CD4-positive, alpha-beta T cell treated with Interleukin-12 subunit alpha and Interleukin-12 subunit beta, for 1 hour (primary cell): ENCODE results near the gene GYS1.
A peak's percentile ranks its signal among the peaks of the same experiment; 100 is the strongest.
"Not testable (repeated sequence)": the region's sequence is repeated elsewhere in the genome, so short reads cannot be mapped to it uniquely, and the experiment has no call there.

Experiments used
- DNase-seq: peaks from one replicate; pipeline ENCODE4 v3.0.0-alpha.2; 2020

GYS1 gene

DNA sequence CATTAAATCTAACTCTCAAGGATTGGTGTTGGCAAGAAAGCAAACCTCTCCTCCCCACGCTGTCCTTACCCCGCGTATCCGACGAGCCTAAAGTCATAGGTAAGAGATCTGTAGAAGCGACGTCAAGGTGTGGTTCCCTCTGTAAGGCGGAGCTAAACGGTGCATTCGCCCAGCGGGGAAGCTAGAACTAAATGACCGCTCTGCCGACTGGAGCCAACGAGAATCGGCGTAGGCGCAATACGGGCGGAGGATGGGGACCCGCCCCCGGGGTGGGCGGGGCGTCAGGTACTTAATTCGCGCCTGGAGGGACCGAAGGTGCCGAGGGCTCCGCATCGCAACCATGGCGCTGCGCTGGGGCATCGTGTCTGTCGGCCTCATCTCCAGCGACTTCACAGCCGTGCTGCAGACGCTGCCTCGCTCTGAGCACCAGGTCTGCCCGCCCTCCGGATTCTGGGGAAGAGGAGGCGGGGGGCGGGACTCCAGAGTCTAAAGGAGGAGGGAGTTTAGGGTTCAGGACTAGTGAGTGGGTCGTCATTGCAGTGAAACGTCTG, 59.7 kb downstream of the GYS1 start, which contains the start of gene DHDH:
Gene DHDH, plus strand, starts transcription at position 318 of the 551 bp plus-strand sequence. Its CDS starts 23 bp downstream, at position 341.
- peak; percentile 93 for DNase-seq

GRCh38 chr19:48928164-48929025, 64.7 kb downstream of the GYS1 start:
- DNase-seq: no peak

GRCh38 chr19:48927692-48928091, 65.4 kb downstream of the GYS1 start:
- DNase-seq: not testable (repeated sequence)

DNA sequence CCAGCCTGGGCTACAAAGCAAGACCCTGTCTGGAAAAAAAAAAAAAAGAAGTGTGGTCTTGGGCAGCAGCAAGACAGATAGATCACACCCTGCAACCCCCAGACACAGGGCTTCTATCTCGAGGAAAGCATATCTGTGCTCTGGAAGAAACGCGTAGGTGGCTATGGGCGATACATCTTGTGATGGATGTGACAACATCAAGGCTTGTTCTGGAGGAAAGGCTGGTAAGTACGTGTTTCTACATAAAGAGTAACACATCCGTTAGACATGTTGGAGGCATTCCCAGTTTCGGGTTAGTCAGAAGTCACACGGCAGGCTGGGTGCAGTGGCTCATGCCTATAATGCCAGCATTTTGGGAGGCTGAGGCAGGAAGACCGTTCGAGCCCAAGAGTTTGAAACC, 66.2 kb downstream of the GYS1 start:
- no peak for DNase-seq

DNA sequence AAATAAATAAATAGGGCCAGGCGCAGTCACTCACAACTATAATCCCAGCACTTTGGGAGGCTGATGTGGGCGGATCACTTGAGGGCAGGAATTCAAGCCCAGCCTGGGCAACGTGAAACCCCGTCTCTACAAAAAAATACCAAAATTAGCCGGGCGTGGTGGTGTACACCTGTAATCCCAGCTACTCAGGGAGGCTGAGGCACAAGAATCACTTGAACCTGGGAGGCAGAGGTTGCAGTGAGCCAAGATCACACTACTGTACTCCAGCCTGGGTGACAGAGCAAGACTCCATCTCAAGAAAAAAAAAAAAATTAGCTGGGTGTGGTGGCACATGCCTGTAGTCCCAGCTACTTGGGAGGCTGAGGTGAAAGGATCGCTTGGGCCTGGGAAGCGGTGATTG, 67.2 kb downstream of the GYS1 start:
- not testable (repeated sequence) for DNase-seq

GRCh38 chr19:48925240-48925843, 67.8 kb downstream of the GYS1 start:
- DNase-seq: no peak

DNA sequence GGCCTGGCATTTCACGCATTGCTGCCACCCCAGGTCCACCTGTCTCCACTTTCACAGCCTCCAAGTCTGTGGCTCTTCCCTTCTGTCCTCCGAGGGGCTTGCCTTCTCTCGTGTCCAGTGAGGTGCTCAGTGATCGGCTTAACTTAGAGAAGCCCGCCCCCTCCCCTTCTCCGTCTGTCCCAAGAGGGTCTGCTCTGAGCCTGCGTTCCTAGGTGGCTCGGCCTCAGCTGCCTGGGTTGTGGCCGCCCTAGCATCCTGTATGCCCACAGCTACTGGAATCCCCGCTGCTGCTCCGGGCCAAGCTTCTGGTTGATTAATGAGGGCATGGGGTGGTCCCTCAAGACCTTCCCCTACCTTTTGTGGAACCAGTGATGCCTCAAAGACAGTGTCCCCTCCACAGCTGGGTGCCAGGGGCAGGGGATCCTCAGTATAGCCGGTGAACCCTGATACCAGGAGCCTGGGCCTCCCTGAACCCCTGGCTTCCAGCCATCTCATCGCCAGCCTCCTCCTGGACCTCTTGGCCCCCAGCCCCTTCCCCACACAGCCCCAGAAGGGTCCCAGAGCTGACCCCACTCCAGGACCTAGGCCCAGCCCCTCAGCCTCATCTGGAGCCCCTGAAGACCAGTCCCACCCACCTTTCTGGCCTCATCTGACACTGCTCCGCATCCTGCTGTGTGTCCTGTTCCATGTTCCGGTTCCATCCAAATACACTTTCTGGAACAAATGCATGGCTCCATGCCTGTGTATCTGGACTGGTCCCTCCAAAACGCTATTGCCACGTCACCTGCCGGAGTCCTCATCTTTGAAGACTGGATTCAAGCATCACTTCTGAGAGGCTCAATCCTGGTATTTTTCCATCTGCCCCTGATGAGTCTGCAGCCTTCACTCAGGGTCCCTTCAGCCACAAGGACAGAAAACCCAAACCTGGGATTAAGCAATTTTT, 70.3 kb downstream of the GYS1 start:
- no peak for DNase-seq

DNA sequence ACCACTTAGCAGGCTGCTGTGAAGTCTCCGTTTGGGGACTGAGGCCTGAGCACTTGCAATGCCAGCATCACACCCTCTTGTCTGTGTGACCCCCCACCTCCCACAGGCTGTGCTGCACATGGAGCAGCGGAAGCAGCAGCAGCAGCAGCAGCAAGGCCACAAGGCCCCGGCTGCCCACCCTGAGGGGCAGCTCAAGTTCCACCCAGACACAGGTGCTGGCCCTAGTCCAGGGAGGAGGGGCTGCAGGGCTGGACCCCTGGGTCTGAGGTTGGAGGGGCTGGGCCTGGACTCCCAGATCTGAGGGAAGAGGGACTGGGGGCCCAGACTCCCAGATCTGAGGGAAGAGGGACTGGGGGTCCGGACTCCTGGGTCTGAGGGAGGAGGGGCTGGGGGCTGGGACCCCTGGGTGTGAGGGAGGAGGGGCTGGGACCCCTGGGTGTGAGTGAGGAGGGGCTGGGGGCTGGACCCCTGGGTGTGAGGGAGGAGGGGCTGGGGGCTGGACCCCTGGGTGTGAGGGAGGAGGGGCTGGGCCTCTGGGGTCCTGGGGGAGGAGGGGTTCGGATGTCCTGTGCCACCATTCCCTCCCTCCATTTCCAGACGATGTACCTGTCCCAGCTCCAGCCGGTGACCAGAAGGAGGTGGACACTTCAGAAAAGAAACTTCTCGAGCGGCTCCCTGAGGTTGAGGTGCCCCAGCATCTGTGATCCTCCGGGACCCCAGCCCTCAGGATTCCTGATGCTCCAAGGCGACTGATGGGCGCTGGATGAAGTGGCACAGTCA, 71.2 kb downstream of the GYS1 start:
- DNase-seq: no peak

- DNase-seq: no peak
These were observed 72.2 kb downstream of the GYS1 start for GRCh38 chr19:48920949-48921348.

- DNase-seq: not testable (repeated sequence)
These were observed 73.8 kb downstream of the GYS1 start for GRCh38 chr19:48919271-48919670.

GRCh38 chr19:48918801-48919247, 74.3 kb downstream of the GYS1 start:
- peak; percentile 14 for DNase-seq
